ENCODE data around the gene HHATL. TPM values are rescaled to one million over a fixed set of nuclear protein-coding genes. Genes with fewer than 3 reads are reported as not detected.
A peak's percentile ranks its signal among the peaks of the same experiment; 100 is the strongest.

HHATL gene, protein sequence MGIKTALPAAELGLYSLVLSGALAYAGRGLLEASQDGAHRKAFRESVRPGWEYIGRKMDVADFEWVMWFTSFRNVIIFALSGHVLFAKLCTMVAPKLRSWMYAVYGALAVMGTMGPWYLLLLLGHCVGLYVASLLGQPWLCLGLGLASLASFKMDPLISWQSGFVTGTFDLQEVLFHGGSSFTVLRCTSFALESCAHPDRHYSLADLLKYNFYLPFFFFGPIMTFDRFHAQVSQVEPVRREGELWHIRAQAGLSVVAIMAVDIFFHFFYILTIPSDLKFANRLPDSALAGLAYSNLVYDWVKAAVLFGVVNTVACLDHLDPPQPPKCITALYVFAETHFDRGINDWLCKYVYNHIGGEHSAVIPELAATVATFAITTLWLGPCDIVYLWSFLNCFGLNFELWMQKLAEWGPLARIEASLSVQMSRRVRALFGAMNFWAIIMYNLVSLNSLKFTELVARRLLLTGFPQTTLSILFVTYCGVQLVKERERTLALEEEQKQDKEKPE
- not detected in 2 replicates for total RNA-seq (2014; rRNA removed; shearing (Covaris generic))

DNA sequence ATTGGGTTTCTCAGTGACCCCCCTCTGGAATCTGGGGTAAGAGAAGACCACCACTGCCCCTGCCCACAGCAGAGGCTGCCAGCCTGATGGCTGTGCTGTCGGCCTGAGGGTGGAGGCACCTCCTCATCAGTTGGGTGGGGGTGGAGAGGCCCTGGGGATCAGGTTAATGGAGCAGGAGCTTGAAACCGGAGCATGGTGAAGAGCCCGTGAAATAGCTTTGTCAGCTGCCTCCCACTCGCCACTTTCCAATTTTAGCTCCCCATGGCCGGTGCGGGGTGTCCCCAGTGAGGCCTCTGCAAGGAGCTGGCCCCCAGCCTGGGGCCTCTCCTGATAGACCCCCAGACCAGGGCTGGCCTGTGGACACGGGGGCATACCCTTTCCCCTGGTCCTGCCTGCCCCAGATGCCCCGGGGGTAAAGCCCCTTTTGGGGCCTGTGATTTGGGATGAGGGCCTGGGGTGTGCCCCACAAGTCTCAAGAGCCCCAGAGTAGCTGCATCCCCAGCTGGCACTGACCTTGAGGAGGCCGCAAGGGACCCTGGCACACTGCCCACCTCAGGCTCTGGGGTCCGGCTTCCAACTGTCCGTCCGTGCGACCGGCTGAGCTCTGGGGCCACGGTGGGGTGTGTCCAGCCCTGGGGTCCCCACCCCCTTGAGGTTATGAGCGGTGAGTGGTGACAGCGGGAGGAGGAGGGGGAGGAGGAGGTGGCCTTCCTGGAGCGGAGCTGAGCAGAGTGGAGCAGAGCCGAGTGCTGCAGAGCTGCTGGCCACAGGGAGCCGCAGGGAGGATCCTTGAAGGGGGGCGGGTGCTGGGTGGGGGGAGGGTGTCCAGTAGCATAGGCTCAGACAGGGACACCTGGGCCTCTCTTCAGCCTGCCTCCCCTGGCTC is at the start of gene HHATL:
Gene HHATL (minus strand): TSS at position 733 of the 886 bp plus-strand sequence. CDS start 1,972 bp downstream, outside the sequence.
- in situ Hi-C loops (cut with HindIII; ENCODE audit: low sequenced_read_pairs), result no loop called here
- DNase-seq (ENCODE audit: low spot score), result peak; percentile 8

DNA sequence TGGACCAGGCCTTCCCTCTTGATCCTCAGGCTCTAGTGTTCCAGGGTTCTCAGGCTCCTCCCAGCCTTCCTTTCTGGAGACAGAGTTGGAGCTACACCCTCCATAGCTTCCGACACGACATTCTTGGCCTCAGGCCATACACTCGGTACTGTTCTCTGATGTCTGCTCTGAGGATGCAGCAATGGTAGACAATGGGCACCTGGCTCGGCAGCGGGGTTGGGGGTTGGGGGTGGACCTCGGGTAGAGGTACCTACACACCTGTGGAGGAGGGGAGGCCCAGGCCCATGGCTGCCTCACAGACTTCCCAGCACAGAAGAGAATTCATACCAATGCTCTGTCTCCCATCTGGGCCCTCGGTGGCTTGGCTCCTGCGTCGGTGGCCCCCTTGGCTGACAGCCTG is 49.0 kb upstream of the HHATL start:
- in situ Hi-C loops (cut with HindIII; ENCODE audit: low sequenced_read_pairs), result no loop called here
- no peak for DNase-seq (ENCODE audit: low spot score)

DNA sequence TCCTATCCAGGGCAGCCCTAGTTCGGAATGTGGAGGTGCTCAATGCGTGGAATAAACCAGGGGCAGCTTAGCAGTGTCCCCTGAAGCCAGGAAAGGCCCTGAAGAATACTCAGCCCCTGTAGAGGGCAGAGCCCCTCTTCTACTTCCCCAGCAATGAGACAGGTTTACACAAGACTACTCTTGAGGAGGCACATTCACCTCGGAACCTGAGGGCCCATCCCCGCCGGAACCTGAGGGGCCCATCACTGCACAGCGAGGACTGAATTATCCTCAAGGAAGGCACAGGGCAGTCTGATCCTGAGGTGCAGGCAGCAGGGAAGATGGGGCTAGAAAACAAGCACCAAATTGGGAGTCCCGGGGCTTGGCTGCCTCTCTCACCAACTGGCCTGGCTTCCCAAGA is 48.2 kb upstream of the HHATL start:
- in situ Hi-C loops (cut with HindIII; ENCODE audit: low sequenced_read_pairs), result no loop called here
- no peak for DNase-seq (ENCODE audit: low spot score)

DNA sequence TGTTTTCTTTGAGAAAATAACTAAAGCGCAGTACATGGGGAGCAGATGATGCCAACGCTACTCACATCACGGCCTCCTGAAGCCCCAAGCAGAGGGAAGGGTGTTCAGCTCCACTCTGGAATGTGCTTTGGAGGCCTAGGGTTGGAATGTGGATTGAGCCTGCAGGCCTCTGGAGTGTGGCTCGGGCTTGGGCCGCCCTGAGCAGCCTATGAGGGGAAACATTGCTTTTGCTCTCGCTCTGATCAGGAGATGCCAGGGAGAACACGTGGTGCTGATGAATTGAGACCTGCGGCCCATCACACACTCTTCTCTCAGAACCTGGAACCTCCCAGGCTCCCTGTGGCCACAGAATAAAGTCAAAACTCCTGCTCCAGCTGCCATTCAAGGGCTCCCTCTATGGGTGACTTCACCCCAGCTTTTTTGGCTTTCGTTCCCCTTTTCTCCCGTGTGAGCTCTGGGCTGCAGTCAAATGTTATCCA is 47.2 kb upstream of the HHATL start:
- in situ Hi-C loops (cut with HindIII; ENCODE audit: low sequenced_read_pairs), result no loop called here
- DNase-seq (ENCODE audit: low spot score), result no peak

DNA sequence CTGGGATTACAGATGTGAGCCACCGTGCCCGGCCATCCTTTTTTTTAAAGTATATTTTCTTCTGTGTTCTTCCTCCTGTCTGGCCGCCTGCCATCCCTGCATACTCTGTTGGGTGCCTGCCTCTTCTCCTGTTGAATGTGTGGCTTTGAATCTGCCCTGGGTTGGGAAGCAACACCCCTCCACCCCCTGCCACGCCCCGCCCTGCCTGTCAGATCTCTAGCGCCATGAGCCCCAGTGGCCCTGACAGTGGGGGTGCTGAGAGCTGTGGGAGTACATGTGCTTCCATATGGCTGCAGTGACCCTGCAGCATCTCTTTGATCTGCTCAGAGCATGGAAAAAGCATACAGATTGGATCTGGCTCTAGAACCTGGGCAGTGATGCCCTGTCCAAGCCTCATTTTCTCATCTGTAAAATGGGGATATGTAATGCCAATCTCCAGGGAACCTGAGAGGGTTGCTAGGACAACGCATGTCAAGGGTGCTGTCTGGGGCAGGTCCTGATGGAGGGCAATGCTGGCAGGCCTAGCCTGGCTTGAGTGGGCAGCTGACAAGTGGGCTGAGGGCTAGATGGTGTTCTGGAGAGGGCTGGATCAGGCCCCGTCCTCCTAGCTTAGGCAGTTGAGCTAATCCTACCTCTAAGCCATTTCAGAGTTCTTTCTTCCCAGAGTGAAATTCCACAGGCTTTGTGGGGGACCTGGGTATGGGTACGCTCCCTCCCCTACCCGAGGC is 46.6 kb upstream of the HHATL start:
- no peak for DNase-seq (ENCODE audit: low spot score)
- in situ Hi-C loops (cut with HindIII; ENCODE audit: low sequenced_read_pairs), result no loop called here

DNA sequence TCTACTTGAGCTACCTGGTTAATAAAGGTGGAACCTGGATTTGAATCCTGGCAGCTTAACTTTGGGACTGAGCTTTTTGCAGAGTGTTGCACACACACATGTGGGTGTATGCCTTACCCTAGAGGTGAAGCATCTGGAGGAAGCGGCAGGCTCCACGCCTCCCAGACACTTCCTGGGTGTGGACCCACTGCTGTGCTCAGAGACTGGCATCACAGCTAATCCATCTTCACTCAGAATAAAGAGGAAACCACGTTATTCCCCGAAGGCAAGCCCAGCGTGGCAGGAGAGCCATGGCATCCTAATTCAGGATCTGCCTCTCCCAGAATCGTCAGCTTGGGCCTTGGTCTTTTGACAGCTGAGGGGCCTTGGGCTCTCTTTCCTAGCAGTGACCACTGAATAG is 45.0 kb upstream of the HHATL start:
- in situ Hi-C loops (cut with HindIII; ENCODE audit: low sequenced_read_pairs), result no loop called here
- DNase-seq (ENCODE audit: low spot score), result no peak

DNA sequence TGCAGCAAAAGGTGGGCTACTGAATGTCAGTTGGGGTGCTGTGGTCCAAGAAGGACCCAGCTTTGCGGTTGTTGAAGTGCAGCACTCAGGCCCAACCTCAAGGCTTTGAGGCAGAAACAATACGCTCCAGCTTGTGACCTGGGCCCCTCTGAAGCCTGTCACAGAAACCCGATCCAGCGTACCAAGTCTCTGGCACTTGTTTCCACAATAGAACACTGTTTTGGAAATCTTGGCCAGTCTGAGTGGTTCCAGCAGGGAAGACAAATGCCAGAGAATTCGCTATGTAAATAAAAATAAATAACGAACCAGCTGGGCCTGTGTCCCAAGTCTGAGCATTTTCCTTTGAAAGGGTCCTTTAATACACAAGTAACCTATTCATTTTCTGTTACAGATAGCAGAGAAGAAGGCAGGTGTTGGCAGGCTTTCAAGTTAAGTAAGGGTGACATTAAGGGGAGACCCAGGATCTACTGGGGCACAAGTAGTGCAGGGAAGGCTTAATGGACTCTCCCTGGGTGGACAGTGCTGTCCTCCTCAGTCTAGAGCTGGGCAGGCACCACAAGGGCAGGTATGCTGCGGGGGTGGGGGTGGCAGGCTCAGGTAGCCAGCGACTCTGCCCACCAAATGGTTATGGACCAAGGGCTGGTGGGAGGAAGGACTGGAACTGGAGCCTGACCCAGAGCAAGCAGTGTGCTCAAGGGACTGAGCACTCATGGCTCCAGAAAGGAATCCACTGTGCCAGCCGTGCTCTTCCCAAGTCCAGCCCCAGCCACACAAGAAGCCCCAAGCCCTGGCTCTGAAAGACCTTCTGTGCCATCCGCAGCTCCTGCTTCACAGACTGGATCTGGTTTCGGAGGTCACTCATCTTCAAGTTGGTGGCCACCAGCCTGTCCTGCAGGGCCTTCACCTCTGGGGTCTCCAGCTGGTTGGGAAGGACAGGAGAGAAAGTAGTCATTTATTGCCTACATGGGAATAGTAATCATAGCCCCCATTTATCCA is 44.2 kb upstream of the HHATL start:
- DNase-seq (ENCODE audit: low spot score), result peak; percentile 71

DNA sequence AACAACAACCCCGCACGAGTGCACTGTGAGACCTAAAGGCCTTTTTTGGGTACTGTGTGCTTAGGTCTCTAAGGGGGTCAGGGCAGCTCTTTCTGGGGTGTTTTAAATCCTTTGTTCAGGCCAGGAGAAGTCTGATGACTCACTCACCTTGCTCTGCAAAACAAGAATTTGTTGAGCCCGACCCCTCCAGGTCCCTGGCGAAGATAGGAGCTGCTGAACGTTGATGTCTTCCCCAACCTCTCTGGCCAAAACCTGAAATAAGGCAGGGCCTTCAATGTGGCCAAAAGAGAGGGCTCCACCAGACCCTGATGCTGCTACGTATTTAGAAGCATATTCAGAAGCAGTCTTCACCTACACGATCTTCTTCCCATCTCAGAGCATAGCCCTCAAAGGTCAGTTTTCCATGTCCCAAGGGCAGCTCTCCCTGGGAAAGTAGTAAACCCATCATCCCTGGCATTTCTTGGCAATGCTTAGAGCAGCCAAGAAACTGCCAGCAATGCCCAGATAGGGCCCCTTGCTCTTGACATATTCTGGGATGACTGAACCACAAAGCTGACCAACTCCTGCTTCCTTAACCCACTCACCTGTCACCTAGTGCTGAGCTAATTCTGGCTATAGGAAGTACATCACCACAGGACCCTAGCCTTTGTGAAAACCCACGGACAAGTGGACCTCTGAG is 43.3 kb upstream of the HHATL start:
- in situ Hi-C loops (cut with HindIII; ENCODE audit: low sequenced_read_pairs), result no loop called here

More for the DNA sequence above, 44.2 kb upstream of the HHATL start:
- in situ Hi-C loops (cut with HindIII; ENCODE audit: low sequenced_read_pairs), result no loop called here

DNA sequence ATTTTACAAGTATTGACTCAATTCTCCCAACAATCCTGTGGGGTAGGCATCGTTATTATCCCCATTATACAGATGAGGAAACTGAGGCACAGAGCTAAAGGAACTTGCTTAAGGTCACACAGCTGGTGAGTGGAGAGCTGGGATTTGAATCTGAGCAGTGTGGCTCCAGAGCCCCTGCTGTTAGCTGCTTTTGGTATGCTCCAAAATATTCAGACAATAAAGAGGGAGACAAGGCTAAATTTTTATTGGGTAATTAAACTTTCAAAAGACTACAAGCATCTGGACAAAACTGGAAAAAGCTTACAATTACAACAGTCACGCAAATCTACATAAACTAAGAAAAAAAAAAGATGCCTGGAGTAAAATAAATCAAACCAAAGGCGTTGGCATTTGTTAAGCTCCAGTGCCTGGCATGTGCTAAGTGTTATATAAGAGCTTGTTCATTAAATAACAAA is 42.7 kb upstream of the HHATL start:
- in situ Hi-C loops (cut with HindIII; ENCODE audit: low sequenced_read_pairs), result no loop called here
- no peak for DNase-seq (ENCODE audit: low spot score)

More for the DNA sequence above, 43.3 kb upstream of the HHATL start:
- peak; percentile 15 for DNase-seq (ENCODE audit: low spot score)

DNA sequence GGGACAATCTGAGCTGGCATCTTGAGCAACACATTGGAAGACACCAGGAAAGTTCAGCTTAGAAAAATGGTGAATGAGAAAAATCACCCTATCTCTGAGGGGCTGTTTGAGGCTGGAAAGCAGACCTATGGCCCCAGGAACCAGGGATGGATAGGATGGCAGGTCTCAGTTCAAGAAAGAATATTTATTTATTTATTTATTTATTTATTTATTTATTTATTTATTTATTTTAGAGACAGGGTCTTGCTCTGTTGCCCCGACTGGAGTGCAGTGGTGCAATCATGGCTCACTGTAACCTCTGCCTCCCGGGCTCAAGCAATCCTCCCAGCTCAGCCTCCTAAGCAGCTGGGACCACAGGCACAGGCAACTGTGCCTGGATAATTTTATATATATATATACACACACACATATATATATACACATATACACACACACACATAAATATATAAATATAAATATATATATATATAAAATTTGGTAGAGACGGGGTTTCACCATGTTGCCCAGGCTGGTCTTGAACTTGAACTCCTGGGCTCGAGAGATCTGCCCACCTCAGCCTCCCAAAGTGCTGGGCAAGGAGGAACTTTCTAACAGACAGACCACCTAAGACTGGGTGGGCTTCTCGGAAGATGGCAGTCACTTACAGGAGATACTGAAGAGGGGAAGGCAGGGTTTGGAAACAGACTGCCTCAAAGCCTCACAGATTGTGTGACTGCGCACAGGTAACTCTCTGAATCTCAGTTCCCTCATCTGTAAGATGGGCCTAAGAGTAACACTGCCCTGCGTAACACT is 40.8 kb upstream of the HHATL start:
- DNase-seq (ENCODE audit: low spot score), result no peak
- in situ Hi-C loops (cut with HindIII; ENCODE audit: low sequenced_read_pairs), result no loop called here

DNA sequence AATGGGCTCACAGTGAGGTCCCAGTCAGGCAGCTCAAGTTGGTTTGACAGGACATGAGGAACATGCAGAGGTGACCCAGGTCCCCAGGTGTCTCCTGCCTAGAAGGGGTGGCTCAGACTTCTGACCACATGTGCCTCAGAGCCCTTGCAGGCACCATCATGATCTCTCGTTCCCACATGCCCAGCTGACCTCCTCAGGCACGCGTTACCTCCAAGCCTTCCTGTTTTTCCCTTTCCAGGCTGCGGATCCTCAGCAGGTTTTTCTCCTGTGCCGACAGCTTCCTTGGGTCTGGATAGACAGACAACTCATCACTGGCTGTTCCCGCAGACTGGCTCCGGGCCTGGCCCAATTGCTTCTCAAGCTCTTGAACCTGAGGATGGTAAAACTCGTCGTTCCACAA is 40.1 kb upstream of the HHATL start:
- DNase-seq (ENCODE audit: low spot score), result no peak
- in situ Hi-C loops (cut with HindIII; ENCODE audit: low sequenced_read_pairs), result no loop called here

DNA sequence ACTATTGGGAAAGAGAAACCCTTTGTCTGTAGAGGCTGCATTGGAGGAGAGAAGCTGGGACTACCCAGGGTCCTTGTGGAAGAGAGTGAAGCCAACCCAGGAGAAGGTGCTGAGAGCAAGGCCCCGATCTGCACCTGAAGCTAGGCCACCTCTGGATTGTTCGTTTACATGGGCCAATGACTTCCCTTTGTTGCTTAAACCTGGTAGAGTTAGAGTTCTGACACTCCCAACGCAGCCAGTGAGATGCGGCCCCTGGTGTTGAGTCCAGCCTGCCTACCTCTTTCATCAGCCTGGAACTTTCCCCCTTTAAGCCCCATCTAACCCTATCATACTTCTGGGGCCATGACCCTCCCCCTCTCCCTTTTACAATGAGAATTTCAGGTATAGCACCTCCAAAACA is 39.7 kb upstream of the HHATL start:
- DNase-seq (ENCODE audit: low spot score), result no peak
- in situ Hi-C loops (cut with HindIII; ENCODE audit: low sequenced_read_pairs), result no loop called here

DNA sequence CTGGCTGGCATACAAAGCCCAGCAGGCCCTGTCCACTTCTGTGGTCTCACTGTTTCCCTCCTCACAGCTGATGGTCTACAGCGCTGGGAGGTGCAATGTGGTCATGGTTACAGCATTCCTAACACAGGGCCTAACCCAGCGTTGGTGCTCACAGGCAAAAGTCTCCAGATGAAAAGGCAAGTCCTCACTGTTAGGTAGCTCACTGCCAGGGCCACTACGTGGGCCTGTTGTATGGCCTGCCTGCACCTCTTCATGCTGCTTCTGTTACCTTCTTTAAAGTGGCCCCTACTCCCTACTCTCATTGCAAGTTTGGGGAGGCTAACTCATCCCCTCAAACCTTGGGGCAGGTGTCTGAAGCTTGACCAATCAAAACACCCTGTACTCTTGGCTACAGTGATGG is 39.2 kb upstream of the HHATL start:
- no peak for DNase-seq (ENCODE audit: low spot score)
- in situ Hi-C loops (cut with HindIII; ENCODE audit: low sequenced_read_pairs), result no loop called here

DNA sequence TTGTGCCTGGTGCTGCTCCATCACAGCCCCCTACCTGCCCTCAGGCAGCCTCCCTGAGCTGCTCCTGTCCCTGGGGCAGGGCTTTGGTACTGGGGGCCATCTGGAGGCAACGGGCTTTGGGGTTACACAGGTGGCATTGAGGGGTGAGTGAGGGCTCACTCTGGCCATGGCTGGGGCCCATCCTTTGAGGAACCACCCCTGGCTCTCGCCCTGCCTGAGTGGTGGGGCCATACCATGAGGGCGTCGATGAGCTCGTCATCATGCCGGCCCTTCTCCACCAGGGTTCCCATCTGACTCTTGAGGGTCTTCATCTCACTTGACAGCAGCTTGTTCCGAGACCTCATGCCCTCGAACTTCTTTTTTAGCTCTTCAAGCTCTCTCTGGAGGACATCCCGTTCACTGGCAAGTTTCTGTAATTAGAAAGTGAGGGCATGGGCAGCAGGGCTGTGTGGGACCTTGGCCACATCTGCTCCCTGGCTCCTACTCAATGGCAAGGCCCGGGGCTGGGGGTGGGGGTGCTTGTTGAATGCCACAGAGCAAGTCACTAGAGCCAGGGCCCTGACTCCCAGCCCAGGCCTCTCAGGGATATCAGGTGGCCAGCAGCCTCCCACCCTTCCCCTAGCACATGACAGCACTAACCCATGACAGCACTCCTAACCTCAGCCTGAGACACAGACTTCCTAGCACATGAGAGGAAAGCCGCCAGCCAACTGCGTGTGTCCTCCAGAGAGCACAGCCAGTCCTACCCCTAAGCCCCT is 37.0 kb upstream of the HHATL start:
- in situ Hi-C loops (cut with HindIII; ENCODE audit: low sequenced_read_pairs), result no loop called here
- peak; percentile 18 for DNase-seq (ENCODE audit: low spot score)

DNA sequence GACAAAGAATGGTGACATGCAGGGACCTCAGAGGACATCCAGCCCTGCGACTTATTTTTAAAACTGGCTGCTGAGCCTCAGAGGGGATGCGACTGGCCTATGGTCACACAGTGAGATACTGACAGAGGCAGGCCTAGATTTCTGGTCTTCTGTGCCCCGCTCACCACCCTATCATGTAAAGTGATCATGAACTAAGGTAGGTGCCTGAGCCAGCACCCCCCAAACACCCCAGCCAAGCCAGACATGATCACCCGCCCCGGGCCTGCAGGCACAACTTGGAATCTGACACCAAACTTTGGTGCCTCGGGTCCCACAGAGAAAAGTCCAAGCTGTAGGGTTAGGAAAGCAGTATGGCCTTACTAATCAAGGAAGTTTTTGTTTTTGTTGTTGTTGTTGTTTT is 33.9 kb upstream of the HHATL start:
- in situ Hi-C loops (cut with HindIII; ENCODE audit: low sequenced_read_pairs), result no loop called here
- DNase-seq (ENCODE audit: low spot score), result no peak

DNA sequence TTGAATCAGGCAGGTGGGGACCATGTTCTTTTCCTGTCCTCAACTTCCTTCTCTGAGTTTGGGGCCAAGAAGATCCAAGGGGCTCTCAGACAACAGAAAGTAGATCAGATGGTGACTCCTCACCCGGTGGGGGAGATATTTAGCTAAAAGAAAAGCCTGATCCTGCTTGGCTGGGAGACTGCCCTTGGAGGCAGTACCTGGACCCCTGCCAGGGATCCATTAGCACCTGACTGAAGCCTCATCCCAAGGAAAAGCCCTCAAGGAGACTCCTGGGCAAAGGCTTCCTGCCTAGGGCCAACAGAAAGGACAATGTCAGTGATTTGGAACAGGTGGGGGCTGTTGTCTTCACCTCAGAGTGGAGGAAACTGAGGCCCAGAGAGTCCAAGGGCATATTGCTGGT is 33.5 kb upstream of the HHATL start:
- DNase-seq (ENCODE audit: low spot score), result no peak
- in situ Hi-C loops (cut with HindIII; ENCODE audit: low sequenced_read_pairs), result no loop called here
